PC-9 (cell line): ENCODE measurements around the gene SOX18. TPM values are rescaled to one million over a fixed set of nuclear protein-coding genes. Genes with fewer than 3 reads are reported as not detected.

Experiments
- BruUV-seq: library from RNA; stranded (reverse); fragments of 400-500 nt; replicated peaks from 2 replicates; lab custom pipeline; 2021; lab: Mats Ljungman, UMichigan
- CTCF ChIA-PET: fragments of 300-600 bp; sonication (Branson Sonifier 250); formaldehyde crosslinking; loops from one replicate; lab custom pipeline; 2022; ENCODE audit warnings: antibody characterized with exemption; lab: Charles Lee
- POLR2A ChIA-PET: fragments of 300-600 bp; sonication (Branson Sonifier 250); formaldehyde crosslinking; loops from one replicate; lab custom pipeline; 2022; ENCODE audit warnings: antibody characterized with exemption; ENCODE audit not compliant: unreplicated experiment; lab: Charles Lee
- DNase-seq, 2 experiments: peaks; one replicate each; pipeline versions ENCODE4 v3.0.0 to v3.0.0-alpha.2; 2015 to 2022; ENCODE audit warnings: mixed read lengths in 1 of 2
- H2AFZ ChIP-seq: fragments of 200-600 bp; sonication (generic); 2 replicates; pipeline ENCODE4 v1.8.1; 2017; ENCODE audit warnings: antibody characterized with exemption
- H3F3A ChIP-seq: fragments of 200-600 bp; sonication (generic); 2 replicates; pipeline ENCODE4 v1.8.1; 2017; ENCODE audit warnings: antibody characterized with exemption, mild to moderate bottlenecking, low read depth; ENCODE audit not compliant: insufficient read depth
- H3K27ac ChIP-seq: fragments of 200-600 bp; sonication (generic); 2 replicates; pipeline ENCODE4 v1.6.1; 2016; ENCODE audit warnings: mixed run types
- H3K27me3 ChIP-seq: fragments of 200-600 bp; sonication (generic); 2 replicates; pipeline ENCODE4 v1.6.1; 2016; ENCODE audit warnings: low read depth, mixed run types; ENCODE audit not compliant: insufficient read depth
- H3K36me3 ChIP-seq: fragments of 200-600 bp; sonication (generic); 2 replicates; pipeline ENCODE4 v1.6.1; 2016; ENCODE audit warnings: low read depth, mixed run types
- H3K4me1 ChIP-seq: fragments of 200-600 bp; sonication (generic); replicated peaks from 2 replicates; pipeline ENCODE4 v1.6.1; 2016; ENCODE audit warnings: mixed run types; ENCODE audit not compliant: insufficient read depth
- H3K4me2 ChIP-seq: fragments of 200-600 bp; sonication (generic); 2 replicates; pipeline ENCODE4 v1.6.1; 2017; ENCODE audit warnings: mixed run types
- H3K4me3 ChIP-seq: fragments of 200-600 bp; sonication (generic); 2 replicates; pipeline ENCODE4 v1.6.1; 2016; ENCODE audit warnings: mixed run types
- H3K79me2 ChIP-seq: fragments of 200-600 bp; sonication (generic); 2 replicates; pipeline ENCODE4 v1.6.1; 2017; ENCODE audit warnings: low read depth, mixed run types
- H3K9me2 ChIP-seq: fragments of 200-600 bp; sonication (generic); 2 replicates; pipeline ENCODE4 v1.8.1; 2017; ENCODE audit warnings: mild to moderate bottlenecking; ENCODE audit not compliant: insufficient read depth
- H3K9me3 ChIP-seq: fragments of 200-600 bp; sonication (generic); 2 replicates; pipeline ENCODE4 v1.8.1; 2016; ENCODE audit warnings: low read depth; ENCODE audit not compliant: insufficient read depth
- H4K20me1 ChIP-seq: fragments of 200-600 bp; sonication (generic); 2 replicates; pipeline ENCODE4 v1.8.1; 2017; ENCODE audit not compliant: insufficient read depth
- CTCF ChIP-seq: fragments of 200-600 bp; sonication (generic); conservative IDR thresholded peaks from 2 replicates; pipeline ENCODE4 v1.6.1; 2017; ENCODE audit warnings: mixed run types, antibody characterized with exemption, mild to moderate bottlenecking, moderate library complexity
- EZH2 ChIP-seq: fragments of 200-600 bp; sonication (generic); IDR thresholded peaks from 2 replicates; pipeline ENCODE4 v1.8.0; 2017; ENCODE audit warnings: antibody characterized with exemption, low read depth
- intact Hi-C: fragments of 100-400 bp; cut with micrococcal nuclease; formaldehyde crosslinking; loops from one replicate; pipeline ENCODE4 v1.10.0; 2022; ENCODE audit not compliant: unreplicated experiment
- total RNA-seq: library from RNA; stranded (reverse); gene quantifications from 2 replicates; pipeline ENCODE4 v1.2.3, GENCODE V29; 2021

The SOX18 gene
- total RNA-seq, 1 experiment from 2014 or later, result not detected

- H2AFZ ChIP-seq, result no peak overlapping the region
- H3F3A ChIP-seq, result no peaks in the 10 kb centered on the region
- no peak for DNase-seq
- no peaks in the 10 kb centered on the region for H3K4me1 ChIP-seq
- POLR2A ChIA-PET, result no interaction called here
- H3K4me2 ChIP-seq, result no peak overlapping the region
- no peaks in the 10 kb centered on the region; the same call in 1 of the 2 replicates for H4K20me1 ChIP-seq
- peaks cover 25% of the 10 kb centered on the region for H3K27me3 ChIP-seq
- TF ChIP-seq EZH2, result no peak
- H3K79me2 ChIP-seq, result no peaks in the 10 kb centered on the region
- intact Hi-C loops, result no loop called here
- CTCF ChIA-PET, result no interaction called here
- H3K4me3 ChIP-seq, result no peak overlapping the region
- H3K9me2 ChIP-seq, result no peaks in the 10 kb centered on the region
- H3K27ac ChIP-seq, result no peak overlapping the region
- no peaks in the 10 kb centered on the region for H3K9me3 ChIP-seq
- BruUV-seq, result no TSS peak
- H3K36me3 ChIP-seq, result no peaks in the 10 kb centered on the region
Observed at GRCh38 chr20:64093013-64093503, 43.6 kb upstream of the SOX18 start.

- intact Hi-C loops, result no loop called here
- ChIA-PET CTCF (no interaction called here), POLR2A (no interaction called here)
- TF ChIP-seq EZH2, result no peak
- TF ChIP-seq CTCF, result no peak
- H2AFZ ChIP-seq, result no peak overlapping the region
- H4K20me1 ChIP-seq, result no peaks in the 10 kb centered on the region; the same call in 1 of the 2 replicates
- H3K27ac ChIP-seq, result no peak overlapping the region
- no peak overlapping the region for H3K4me2 ChIP-seq
- DNase-seq, result no peak
- no peaks in the 10 kb centered on the region for H3K36me3 ChIP-seq
- H3K79me2 ChIP-seq, result no peaks in the 10 kb centered on the region
- no peaks in the 10 kb centered on the region for H3F3A ChIP-seq
- H3K4me1 ChIP-seq, result no peaks in the 10 kb centered on the region
- H3K4me3 ChIP-seq, result no peak overlapping the region
- H3K9me3 ChIP-seq, result no peaks in the 10 kb centered on the region
- H3K27me3 ChIP-seq, result peaks cover 25% of the 10 kb centered on the region
- no TSS peak for BruUV-seq
- H3K9me2 ChIP-seq, result no peaks in the 10 kb centered on the region
Observed at GRCh38 chr20:64092258-64093012, 43.0 kb upstream of the SOX18 start.

- Histone ChIP-seq H3K27ac (no peak overlapping the region), H3K36me3 (no peaks in the 10 kb centered on the region), H3K4me1 (no peaks in the 10 kb centered on the region), H3K79me2 (no peaks in the 10 kb centered on the region), H3K9me2 (no peaks in the 10 kb centered on the region), H3F3A (no peaks in the 10 kb centered on the region), H4K20me1 (no peaks in the 10 kb centered on the region; the same call in 1 of the 2 replicates), H3K4me2 (no peak overlapping the region), H3K27me3 (peaks cover 19% of the 10 kb centered on the region), H3K4me3 (no peak overlapping the region), H2AFZ (no peak overlapping the region), H3K9me3 (no peaks in the 10 kb centered on the region)
- intact Hi-C loops, result no loop called here
- TF ChIP-seq EZH2 (no peak), CTCF (no peak)
- ChIA-PET POLR2A (no interaction called here), CTCF (no interaction called here)
- no TSS peak for BruUV-seq
- no peak for DNase-seq
Observed at GRCh38 chr20:64091770-64092169, 42.3 kb upstream of the SOX18 start.
